SU-DHL-6 (cell line): Measurements from ENCODE around the gene WASHC4.

ENCODE experiments used
- H2AFZ ChIP-seq: fragments of 200-600 bp; sonication (generic); 2 replicates; pipeline ENCODE4 v1.6.1; 2014; ENCODE audit warnings: low read depth, mild to moderate bottlenecking, moderate library complexity, mixed read lengths, antibody characterized with exemption, low read length; ENCODE audit not compliant: severe bottlenecking
- H3F3A ChIP-seq: fragments of 200-600 bp; shearing (Covaris generic); 2 replicates; pipeline ENCODE4 v1.6.0; 2016; ENCODE audit warnings: antibody characterized with exemption, mild to moderate bottlenecking; ENCODE audit not compliant: insufficient read depth
- H3K27ac ChIP-seq: fragments of 200-600 bp; sonication (generic); 2 replicates; pipeline ENCODE4 v1.5.1; 2016; ENCODE audit warnings: low read depth, mild to moderate bottlenecking, low read length, moderate library complexity, mixed read lengths
- H3K27me3 ChIP-seq: fragments of 200-600 bp; sonication (generic), shearing (Covaris generic); 2 replicates; pipeline ENCODE4 v1.6.0; 2014; ENCODE audit warnings: mild to moderate bottlenecking, low read length
- H3K36me3 ChIP-seq: fragments of 200-600 bp; sonication (generic); 2 replicates; pipeline ENCODE4 v1.6.1; 2014; ENCODE audit warnings: mild to moderate bottlenecking, low read length, mixed read lengths
- H3K4me2 ChIP-seq: fragments of 300-600, 200-600 bp; shearing (Covaris generic), sonication (generic); 2 replicates; pipeline ENCODE4 v1.6.0; 2014; ENCODE audit warnings: low read length, low read depth, mild to moderate bottlenecking; ENCODE audit not compliant: poor library complexity, severe bottlenecking
- H3K4me3 ChIP-seq: fragments of 200-600 bp; sonication (generic); 2 replicates; pipeline ENCODE4 v1.5.1; 2014; ENCODE audit warnings: antibody characterized with exemption, low read length, mild to moderate bottlenecking, mixed read lengths; ENCODE audit not compliant: insufficient read depth, poor library complexity, severe bottlenecking
- H3K79me2 ChIP-seq: fragments of 200-600 bp; sonication (generic); 2 replicates; pipeline ENCODE4 v1.6.1; 2014; ENCODE audit warnings: mild to moderate bottlenecking, low read length, moderate library complexity; ENCODE audit not compliant: insufficient read depth
- H3K9ac ChIP-seq: fragments of 200-600 bp; sonication (generic); 2 replicates; pipeline ENCODE4 v1.7.0; 2014; ENCODE audit warnings: mild to moderate bottlenecking, low read length
- H3K9me2 ChIP-seq: fragments of 200-600 bp; sonication (generic); replicated peaks from 2 replicates; pipeline ENCODE4 v1.6.1; 2014; ENCODE audit warnings: low read length; ENCODE audit not compliant: insufficient read depth
- H3K9me3 ChIP-seq: fragments of 200-600 bp; sonication (generic); 2 replicates; pipeline ENCODE4 v1.6.1; 2014; ENCODE audit warnings: low read length, mixed read lengths; ENCODE audit not compliant: insufficient read depth
- H4K20me1 ChIP-seq: fragments of 200-600 bp; sonication (generic); 2 replicates; pipeline ENCODE4 v1.6.1; 2014; ENCODE audit warnings: low read depth, mild to moderate bottlenecking, antibody characterized with exemption, low read length, moderate library complexity, mixed read lengths
- EZH2phosphoT487 ChIP-seq: fragments of 200-600 bp; sonication (generic), shearing (Covaris generic); conservative IDR thresholded peaks from 2 replicates; pipeline ENCODE4 v1.6.1; 2018; ENCODE audit warnings: mild to moderate bottlenecking, antibody characterized with exemption, low read length, moderate library complexity, mixed read lengths
- TF ChIP-seq, protein P1 (sequence below): fragments of 200-600 bp; sonication (generic); IDR thresholded peaks from one replicate; pipeline ENCODE4 v1.5.1; 2017; ENCODE audit warnings: antibody characterized with exemption, mild to moderate bottlenecking, low read length, moderate library complexity; ENCODE audit not compliant: insufficient read depth, poor library complexity, severe bottlenecking

WASHC4 gene

GRCh38 chr12:105116969-105117368, 9.4 kb downstream of the WASHC4 start:
- Histone ChIP-seq H3K9me2 (no peaks in the 10 kb centered on the region), H4K20me1 (peaks cover 3% of the 10 kb centered on the region; the same call in 1 of the 2 replicates), H3K27ac (no peak overlapping the region), H3K79me2 (peaks cover 23% of the 10 kb centered on the region), H2AFZ (no peak overlapping the region), H3K36me3 (peaks cover 89% of the 10 kb centered on the region), H3K27me3 (no peaks in the 10 kb centered on the region), H3K4me3 (no peak overlapping the region), H3K9ac (no peak overlapping the region), H3F3A (no peaks in the 10 kb centered on the region; the same call in 1 of the 2 replicates), H3K4me2 (no peak overlapping the region), H3K9me3 (no peaks in the 10 kb centered on the region)
- TF ChIP-seq EZH2phosphoT487 = no peak
- TF ChIP-seq, protein P1, sequence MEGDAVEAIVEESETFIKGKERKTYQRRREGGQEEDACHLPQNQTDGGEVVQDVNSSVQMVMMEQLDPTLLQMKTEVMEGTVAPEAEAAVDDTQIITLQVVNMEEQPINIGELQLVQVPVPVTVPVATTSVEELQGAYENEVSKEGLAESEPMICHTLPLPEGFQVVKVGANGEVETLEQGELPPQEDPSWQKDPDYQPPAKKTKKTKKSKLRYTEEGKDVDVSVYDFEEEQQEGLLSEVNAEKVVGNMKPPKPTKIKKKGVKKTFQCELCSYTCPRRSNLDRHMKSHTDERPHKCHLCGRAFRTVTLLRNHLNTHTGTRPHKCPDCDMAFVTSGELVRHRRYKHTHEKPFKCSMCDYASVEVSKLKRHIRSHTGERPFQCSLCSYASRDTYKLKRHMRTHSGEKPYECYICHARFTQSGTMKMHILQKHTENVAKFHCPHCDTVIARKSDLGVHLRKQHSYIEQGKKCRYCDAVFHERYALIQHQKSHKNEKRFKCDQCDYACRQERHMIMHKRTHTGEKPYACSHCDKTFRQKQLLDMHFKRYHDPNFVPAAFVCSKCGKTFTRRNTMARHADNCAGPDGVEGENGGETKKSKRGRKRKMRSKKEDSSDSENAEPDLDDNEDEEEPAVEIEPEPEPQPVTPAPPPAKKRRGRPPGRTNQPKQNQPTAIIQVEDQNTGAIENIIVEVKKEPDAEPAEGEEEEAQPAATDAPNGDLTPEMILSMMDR = no peak

GRCh38 chr12:105120551-105120950, 13.0 kb downstream of the WASHC4 start:
- Histone ChIP-seq H3K4me3 (no peak overlapping the region), H3F3A (no peaks in the 10 kb centered on the region), H3K79me2 (no peaks in the 10 kb centered on the region), H3K36me3 (peaks cover 71% of the 10 kb centered on the region), H3K9me2 (no peaks in the 10 kb centered on the region), H2AFZ (no peak overlapping the region), H3K27ac (no peak overlapping the region), H3K9me3 (no peaks in the 10 kb centered on the region), H4K20me1 (0 out of 2 replicates have a peak, but pooled peaks cover 3% of the 10 kb centered on the region), H3K27me3 (no peaks in the 10 kb centered on the region), H3K4me2 (no peak overlapping the region), H3K9ac (no peak overlapping the region)
- TF ChIP-seq, protein P1 = no peak
- TF ChIP-seq EZH2phosphoT487 = no peak

DNA sequence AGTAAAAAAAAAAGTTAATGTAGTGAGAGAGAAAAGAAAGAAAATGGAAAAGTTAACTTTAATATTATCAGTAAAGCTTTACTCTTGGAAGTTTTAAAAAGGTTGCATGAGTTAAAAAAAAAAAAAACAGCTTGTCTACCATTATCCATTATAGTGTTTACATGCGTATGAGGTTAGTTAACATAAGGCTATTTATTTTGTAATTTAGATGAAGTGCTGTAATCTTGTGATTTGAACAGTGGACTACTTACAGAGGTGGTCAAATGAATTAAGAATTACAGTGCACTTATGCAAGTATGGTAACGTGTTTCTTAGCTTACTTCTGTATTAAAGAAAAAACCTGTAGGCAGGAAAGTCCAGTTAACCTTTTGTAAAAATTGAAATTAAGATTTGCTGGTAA, 30.7 kb downstream of the WASHC4 start:
- Histone ChIP-seq H3K9ac (no peak overlapping the region), H2AFZ (no peak overlapping the region), H3F3A (peaks cover 6% of the 10 kb centered on the region; the same call in 1 of the 2 replicates), H3K9me3 (no peaks in the 10 kb centered on the region), H3K79me2 (no peaks in the 10 kb centered on the region), H3K27me3 (no peaks in the 10 kb centered on the region), H3K9me2 (no peaks in the 10 kb centered on the region), H3K4me2 (no peak overlapping the region), H3K36me3 (peaks cover 75% of the 10 kb centered on the region), H4K20me1 (no peaks in the 10 kb centered on the region), H3K4me3 (no peak overlapping the region), H3K27ac (no peak overlapping the region)
- TF ChIP-seq, protein P1 = no peak
- TF ChIP-seq EZH2phosphoT487 = no peak
